ENCODE results near the gene AK9. TPM values are rescaled to one million over a fixed set of nuclear protein-coding genes. Genes with fewer than 3 reads are reported as not detected.

AK9 gene
- total RNA-seq = 7.0 and 8.5 TPM in 2 replicates

GRCh38 chr6:109690737-109691621 lies at the start of gene AK9, which contains the start of gene FIG4:
Gene AK9, minus strand, starts transcription at chr6:109691202. Its CDS starts 15,457 bp downstream, at chr6:109675745.
Gene FIG4, plus strand, starts transcription at chr6:109691296. Its CDS starts 140 bp downstream, at chr6:109691436.

GRCh38 chr6:109482905-109483734 lies 207.9 kb downstream of the AK9 start, which contains the start of gene ZBTB24:
Gene ZBTB24, minus strand, starts transcription at chr6:109483219. Its CDS starts 1,193 bp downstream, at chr6:109482026.

GRCh38 chr6:109455437-109456110 lies 235.4 kb downstream of the AK9 start, which contains the start of gene MICAL1:
Gene MICAL1, minus strand, starts transcription at chr6:109455772. Its CDS starts 1,576 bp downstream, at chr6:109454196.

Other genes starting within 250 kb of the AK9 start
- 47.3 and 56.1 TPM in 2 replicates for gene MICAL1, start 235.4 kb downstream of the AK9 start, total RNA-seq
- 5.4 and 6.2 TPM in 2 replicates for gene ZBTB24, start 208.0 kb downstream of the AK9 start, total RNA-seq
- 35.4 and 35.8 TPM in 2 replicates for gene FIG4, start 94 bp upstream of the AK9 start, total RNA-seq